H1 (cell line): ENCODE measurements around the gene PRRG1. TPM values are rescaled to one million over a fixed set of nuclear protein-coding genes. Genes with fewer than 3 reads are reported as not detected.

ENCODE experiments used
- CTCF ChIA-PET: fragments of 300-600 bp; sonication (Branson Sonifier 250); formaldehyde crosslinking; loops from one replicate; lab custom pipeline; 2021; ENCODE audit not compliant: partially characterized antibody; lab: Charles Lee
- POLR2A ChIA-PET: fragments of 300-600 bp; sonication (Branson Sonifier 250); formaldehyde crosslinking; loops from one replicate; lab custom pipeline; 2021; ENCODE audit warnings: inconsistent platforms; ENCODE audit not compliant: partially characterized antibody; lab: Charles Lee
- DNase-seq, 2 experiments: peaks; one replicate each; pipeline versions ENCODE4 v3.0.0 to v3.0.0-alpha.2; 2010 to 2022; ENCODE audit warnings: low spot score in 2 of 2, low read depth in 1 of 2, mixed read lengths in 1 of 2
- FAIRE-seq: peaks from 2 replicates; lab custom pipeline; 2011; peaks lifted over from hg19 to GRCh38; lab: Jason Lieb, UNC
- H2AFZ ChIP-seq: 2 replicates; pipeline ENCODE4 v1.8.1; 2012; ENCODE audit warnings: low read length, inconsistent platforms
- H2AK5ac ChIP-seq: 2 replicates; pipeline ENCODE4 v1.6.1; 2013; ENCODE audit warnings: low read depth, low read length
- H2BK120ac ChIP-seq: replicated peaks from 2 replicates; pipeline ENCODE3; 2013; ENCODE audit warnings: low read depth, low read length, inconsistent platforms
- H2BK12ac ChIP-seq: 2 replicates; pipeline ENCODE4 v1.6.1; 2013; ENCODE audit warnings: low read depth, low read length
- H2BK15ac ChIP-seq: 2 replicates; pipeline ENCODE4 v1.6.1; 2013; ENCODE audit warnings: low read length
- H2BK20ac ChIP-seq: 2 replicates; pipeline ENCODE4 v1.6.1; 2013; ENCODE audit warnings: low read length
- H2BK5ac ChIP-seq: 2 replicates; pipeline ENCODE4 v1.6.1; 2013; ENCODE audit warnings: low read depth, low read length
- H3K14ac ChIP-seq: 2 replicates; pipeline ENCODE4 v1.6.1; 2013; ENCODE audit warnings: inconsistent platforms; ENCODE audit not compliant: insufficient read length
- H3K18ac ChIP-seq: 2 replicates; pipeline ENCODE4 v1.6.1; 2013; ENCODE audit warnings: low read length; ENCODE audit errors: extremely low read depth
- H3K23ac ChIP-seq: 2 replicates; pipeline ENCODE4 v1.6.1; 2013; ENCODE audit warnings: inconsistent platforms; ENCODE audit not compliant: insufficient read length
- H3K23me2 ChIP-seq: 2 replicates; pipeline ENCODE4 v1.6.1; 2013; ENCODE audit warnings: low read depth, low read length
- H3K27ac ChIP-seq: 2 replicates; pipeline ENCODE4 v1.6.1; 2011; ENCODE audit warnings: low read depth, low read length, inconsistent platforms
- H3K27me3 ChIP-seq, 4 experiments: replicated peaks in 1 of 4; 1 replicate in 1 of 4; 2 replicates in 3 of 4; pipeline versions ENCODE4 v1.6.1 to v1.8.1; 2011 to 2013; ENCODE audit warnings: low read length in 3 of 4, mild to moderate bottlenecking in 3 of 4, inconsistent platforms in 2 of 4, mixed read lengths in 2 of 4, moderate library complexity in 1 of 4; ENCODE audit not compliant: control insufficient read depth in 3 of 4, insufficient read depth in 3 of 4; ENCODE audit errors: extremely low read depth in 1 of 4
- H3K36me3 ChIP-seq, 4 experiments: 2 replicates each; pipeline versions ENCODE4 v1.6.1 to v1.8.1; 2011 to 2013; ENCODE audit warnings: mild to moderate bottlenecking in 4 of 4, low read length in 3 of 4, moderate library complexity in 2 of 4, control low read depth in 1 of 4, inconsistent platforms in 1 of 4; ENCODE audit not compliant: insufficient read depth in 4 of 4, control insufficient read depth in 2 of 4
- H3K4ac ChIP-seq: replicated peaks from 2 replicates; pipeline ENCODE3; 2013; ENCODE audit warnings: low read length, low read depth, mixed read lengths, inconsistent platforms; ENCODE audit not compliant: insufficient read length
- H3K4me1 ChIP-seq, 4 experiments: replicated peaks in 1 of 4; 1 replicate in 1 of 4; 2 replicates in 3 of 4; pipeline versions ENCODE4 v1.6.1 to v1.8.1; 2011 to 2013; ENCODE audit warnings: low read length in 3 of 4, inconsistent platforms in 2 of 4, mixed read lengths in 1 of 4; ENCODE audit not compliant: insufficient read depth in 4 of 4, control insufficient read depth in 3 of 4
- H3K4me2 ChIP-seq, 2 experiments: 2 replicates each; pipeline versions ENCODE4 v1.6.1 to v1.8.1; 2011 to 2013; ENCODE audit warnings: low read depth in 2 of 2, low read length in 2 of 2, control low read depth in 1 of 2, inconsistent platforms in 1 of 2, mild to moderate bottlenecking in 1 of 2; ENCODE audit not compliant: insufficient read depth in 1 of 2
- H3K4me3 ChIP-seq, 4 experiments: fragments of 200-600, 300-600 bp in 1 of 4; sonication (generic), shearing (Covaris generic), sonication (Bioruptor Twin) in 1 of 4; 2 replicates each; pipeline versions ENCODE4 v1.5.1 to v1.8.1; 2011 to 2016; ENCODE audit warnings: low read length in 4 of 4, low read depth in 3 of 4, control low read depth in 2 of 4, inconsistent platforms in 2 of 4, mild to moderate bottlenecking in 2 of 4, mixed read lengths in 1 of 4, moderate library complexity in 1 of 4; ENCODE audit not compliant: insufficient read depth in 2 of 4; ENCODE audit errors: extremely low read depth in 1 of 4
- H3K56ac ChIP-seq: replicated peaks from 2 replicates; pipeline ENCODE3; 2013; ENCODE audit warnings: low read depth, mild to moderate bottlenecking, mixed read lengths, low read length, inconsistent platforms; ENCODE audit not compliant: insufficient read length
- H3K79me1 ChIP-seq: 2 replicates; pipeline ENCODE4 v1.6.1; 2013; ENCODE audit warnings: low read depth, low read length, control low read depth
- H3K79me2 ChIP-seq, 2 experiments: 2 replicates each; pipeline versions ENCODE4 v1.6.1 to v1.8.1; 2012 to 2013; ENCODE audit warnings: low read length in 2 of 2, mild to moderate bottlenecking in 2 of 2, inconsistent platforms in 1 of 2; ENCODE audit not compliant: insufficient read depth in 2 of 2, control insufficient read depth in 1 of 2
- H3K9ac ChIP-seq, 4 experiments: replicated peaks in 1 of 4; 1 replicate in 1 of 4; 2 replicates in 3 of 4; pipeline versions ENCODE4 v1.6.1 to v1.8.1; 2011 to 2013; ENCODE audit warnings: low read depth in 3 of 4, low read length in 3 of 4, control low read depth in 2 of 4, mild to moderate bottlenecking in 2 of 4, moderate library complexity in 2 of 4, inconsistent platforms in 1 of 4; ENCODE audit errors: extremely low read depth in 1 of 4
- H3K9me3 ChIP-seq, 2 experiments: 2 replicates each; pipeline versions ENCODE4 v1.6.1 to v1.8.1; 2012 to 2013; ENCODE audit warnings: mild to moderate bottlenecking in 2 of 2, moderate library complexity in 2 of 2, control low read depth in 1 of 2, inconsistent platforms in 1 of 2, low read depth in 1 of 2, low read length in 1 of 2, mixed read lengths in 1 of 2; ENCODE audit not compliant: insufficient read depth in 2 of 2
- H4K20me1 ChIP-seq, 2 experiments: replicated peaks in 1 of 2; 2 replicates each; pipeline versions ENCODE3 to v1.8.1; 2011 to 2013; ENCODE audit warnings: inconsistent platforms in 2 of 2, low read length in 2 of 2, mild to moderate bottlenecking in 1 of 2; ENCODE audit not compliant: insufficient read depth in 2 of 2, control insufficient read depth in 1 of 2
- H4K5ac ChIP-seq: 2 replicates; pipeline ENCODE4 v1.6.1; 2013; ENCODE audit warnings: low read length, low read depth, mixed read lengths, inconsistent platforms; ENCODE audit not compliant: insufficient read length
- H4K8ac ChIP-seq: 2 replicates; pipeline ENCODE4 v1.8.0; 2013; ENCODE audit warnings: mild to moderate bottlenecking, moderate library complexity, low read length, inconsistent platforms; ENCODE audit not compliant: insufficient read depth; ENCODE audit errors: extremely low read depth
- H4K91ac ChIP-seq: replicated peaks from 2 replicates; pipeline ENCODE3; 2013; ENCODE audit warnings: low read length, mixed read lengths, inconsistent platforms; ENCODE audit not compliant: insufficient read length
- MAX ChIP-seq: IDR thresholded peaks from 2 replicates; pipeline ENCODE4 v1.6.1; 2012; ENCODE audit warnings: inconsistent platforms
- polyA plus RNA-seq, 7 experiments: library from polyadenylated mRNA; depleted of rRNA in 3 of 7; stranded (reverse) in 5 of 7; unstranded in 2 of 7; fragments of >200 nt in 5 of 7; fragments of 200-250 nt in 2 of 7; gene quantifications; 1 replicate in 5 of 7; 2 replicates in 1 of 7; 4 replicates in 1 of 7; pipeline versions ENCODE4 v1.2.1 to v1.2.3, GENCODE V29; 2011 to 2013; ENCODE audit warnings: missing spikeins in 2 of 7, mixed read lengths in 2 of 7
- total RNA-seq: library from RNA; stranded (reverse); fragmentation: NEBNext Ultra II Directional; extraction: Animal tissue kit (Norgen Biotek cat#: 25700); gene quantifications from 2 replicates; pipeline ENCODE4 v1.2.1, GENCODE V29; 2021

PRRG1 gene
- total and polyA plus RNA-seq, 2 of the 8 experiments (the other 6 are each of a cell fraction or from before 2014, with no cell fraction given), result 10.2 to 10.5 TPM

- H3K56ac ChIP-seq, result no peak overlapping the region
- no peak for TF ChIP-seq MAX
Observed at GRCh38 chrX:37420185-37420584, 71.0 kb downstream of the PRRG1 start.

More at GRCh38 chrX:37420185-37420584, 71.0 kb downstream of the PRRG1 start:
- Histone ChIP-seq H3K9ac (no peak overlapping the region), H3K36me3 (no peaks in the 10 kb centered on the region; a peak in 1 of 8 replicates), H2AK5ac (no peak overlapping the region), H3K79me2 (no peaks in the 10 kb centered on the region), H3K4ac (no peak overlapping the region), H2BK15ac (no peak overlapping the region), H3K27ac (no peak overlapping the region), H3K4me2 (no peak overlapping the region), H2BK5ac (no peak overlapping the region), H3K18ac (no peak overlapping the region), H2AFZ (no peak overlapping the region), H3K4me1 (no peaks in the 10 kb centered on the region), H4K20me1 (no peaks in the 10 kb centered on the region), H2BK20ac (no peak overlapping the region), H4K8ac (no peak overlapping the region), H3K9me3 (no peaks in the 10 kb centered on the region), H3K23me2 (no peaks in the 10 kb centered on the region), H2BK12ac (no peak overlapping the region), H3K23ac (no peak overlapping the region), H3K4me3 (no peak overlapping the region), H4K5ac (no peak overlapping the region), H3K79me1 (no peaks in the 10 kb centered on the region), H3K27me3 (no peaks in the 10 kb centered on the region), H3K14ac (no peak overlapping the region), H2BK120ac (no peak overlapping the region), H4K91ac (no peak overlapping the region)
- no peak for DNase-seq
- ChIA-PET CTCF (no interaction called here), POLR2A (interaction anchor here (1.0 kb wide), 1 partner anchor 12 kb away, joined by 3 read pairs; no protein-coding TSS in a partner anchor)
- FAIRE-seq, result no peak
